B cell (primary cell): ENCODE measurements around the gene ANTXR1. TPM values are rescaled to one million over a fixed set of nuclear protein-coding genes. Genes with fewer than 3 reads are reported as not detected.

ENCODE experiments used
- ATAC-seq: fragments of 200-7000 bp; cut with Tn5 transposase; one replicate; pipeline ENCODE4 v1.10.0; 2021; ENCODE audit warnings: low read depth, mild to moderate bottlenecking, moderate number of reproducible peaks, moderate library complexity
- CTCF ChIA-PET: fragments of 350-600 bp; sonication (Branson Sonifier 250); formaldehyde crosslinking; loops from one replicate; lab custom pipeline; 2021; ENCODE audit warnings: antibody characterized with exemption, inconsistent platforms; lab: Charles Lee
- POLR2A ChIA-PET: fragments of 350-600 bp; sonication (Branson Sonifier 250); formaldehyde crosslinking; loops from one replicate; lab custom pipeline; 2021; ENCODE audit warnings: antibody characterized with exemption; lab: Charles Lee
- DNase-seq: peaks from one replicate; pipeline ENCODE4 v3.0.0; 2013
- H2AFZ ChIP-seq: 2 replicates; pipeline ENCODE4 v1.6.1; 2012; ENCODE audit warnings: mild to moderate bottlenecking, low read depth, low read length; ENCODE audit not compliant: insufficient read depth, poor library complexity, severe bottlenecking
- H3K27ac ChIP-seq, 2 donors: 1 replicate in 1 of 2; 2 replicates in 1 of 2; pipeline ENCODE4 v1.5.1; 2012 to 2013; ENCODE audit warnings: low read length in 2 of 2, mild to moderate bottlenecking in 2 of 2, moderate library complexity in 1 of 2
- H3K27me3 ChIP-seq, 4 experiments: fragments of 200-600 bp in 1 of 4; sonication (generic) in 1 of 4; replicated peaks in 1 of 4; 1 replicate in 2 of 4; 2 replicates in 2 of 4; pipeline versions ENCODE4 v1.6.1 to v1.7.0; 2013 to 2016; ENCODE audit warnings: low read length in 3 of 4, mild to moderate bottlenecking in 2 of 4, mixed read lengths in 1 of 4, moderate library complexity in 1 of 4; ENCODE audit not compliant: insufficient read depth in 4 of 4, control insufficient read depth in 3 of 4; ENCODE audit errors: control extremely low read depth in 1 of 4
- H3K36me3 ChIP-seq, 2 experiments: replicated peaks in 1 of 2; 1 replicate in 1 of 2; 2 replicates in 1 of 2; pipeline versions ENCODE4 v1.6.1 to v1.7.1; 2013; ENCODE audit warnings: low read length in 1 of 2; ENCODE audit not compliant: insufficient read depth in 2 of 2, control insufficient read depth in 1 of 2; ENCODE audit errors: control extremely low read depth in 1 of 2, extremely low read depth in 1 of 2
- H3K4me1 ChIP-seq, 2 donors: fragments of 200-600 bp in 1 of 2; sonication (generic) in 1 of 2; 1 replicate in 1 of 2; 2 replicates in 1 of 2; pipeline versions ENCODE4 v1.5.1 to v1.6.1; 2013 to 2017; ENCODE audit warnings: low read length in 2 of 2; ENCODE audit not compliant: control insufficient read depth in 2 of 2, insufficient read depth in 2 of 2
- H3K4me2 ChIP-seq: replicated peaks from 2 replicates; pipeline ENCODE3; 2012; ENCODE audit warnings: mild to moderate bottlenecking, low read depth, low read length; ENCODE audit not compliant: poor library complexity, severe bottlenecking
- H3K4me3 ChIP-seq, 5 experiments: fragments of 200-600 bp in 1 of 5; sonication (generic) in 1 of 5; 1 replicate in 3 of 5; 2 replicates in 2 of 5; pipeline versions ENCODE4 v1.5.1 to v1.7.0; 2011 to 2016; ENCODE audit warnings: low read length in 4 of 5, mild to moderate bottlenecking in 4 of 5, low read depth in 2 of 5, control low read depth in 1 of 5, moderate library complexity in 1 of 5; ENCODE audit not compliant: insufficient read depth in 1 of 5; ENCODE audit errors: control extremely low read depth in 1 of 5, extremely low read depth in 1 of 5
- H3K79me2 ChIP-seq: fragments of 200-600 bp; sonication (generic); one replicate; pipeline ENCODE4 v1.6.0; 2016; ENCODE audit warnings: low read length; ENCODE audit not compliant: control insufficient read depth, insufficient read depth
- H3K9ac ChIP-seq: fragments of 200-600 bp; sonication (generic); 2 replicates; pipeline ENCODE4 v1.6.1; 2017; ENCODE audit warnings: mild to moderate bottlenecking, low read length, moderate library complexity
- H3K9me3 ChIP-seq, 3 donors: one replicate each; pipeline versions ENCODE4 v1.6.1 to v1.7.1; 2013; ENCODE audit warnings: low read length in 2 of 3; ENCODE audit not compliant: control insufficient read depth in 2 of 3, insufficient read depth in 1 of 3; ENCODE audit errors: control extremely low read depth in 1 of 3
- H4K20me1 ChIP-seq: 2 replicates; pipeline ENCODE4 v1.6.0; 2012; ENCODE audit warnings: mild to moderate bottlenecking, low read length; ENCODE audit not compliant: insufficient read depth, control insufficient read depth, poor library complexity, severe bottlenecking
- H3K27ac Mint-ChIP-seq: one replicate; pipeline ENCODE4 v1.8.0; 2021; ENCODE audit warnings: mixed read lengths
- H3K27me3 Mint-ChIP-seq: one replicate; pipeline ENCODE4 v1.8.0; 2021; ENCODE audit warnings: mixed read lengths
- H3K4me1 Mint-ChIP-seq: one replicate; pipeline ENCODE4 v1.8.0; 2021; ENCODE audit warnings: mixed read lengths
- H3K4me3 Mint-ChIP-seq: one replicate; pipeline ENCODE4 v1.8.0; 2021; ENCODE audit warnings: mixed read lengths
- H3K9me3 Mint-ChIP-seq: one replicate; pipeline ENCODE4 v1.8.0; 2022; ENCODE audit warnings: mixed read lengths; ENCODE audit not compliant: insufficient read depth
- CTCF ChIP-seq: fragments of 200-600 bp; IDR thresholded peaks from one replicate; pipeline ENCODE4 v1.8.0; 2022; ENCODE audit warnings: antibody characterized with exemption, mild to moderate bottlenecking
- EZH2 ChIP-seq: IDR thresholded peaks from 2 replicates; pipeline ENCODE4 v1.6.1; 2012; ENCODE audit warnings: borderline replicate concordance, low read depth, mild to moderate bottlenecking, moderate library complexity, low read length; ENCODE audit not compliant: insufficient read depth, poor library complexity, severe bottlenecking
- WGBS: methylation state at CpG from one replicate; pipeline ENCODE4 v1.1.5; 2013; ENCODE audit warnings: missing lambda C conversion rate; ENCODE audit not compliant: insufficient coverage; 5-methylcytosine and 5-hydroxymethylcytosine counted together
- intact Hi-C: fragments of 100-400 bp; cut with micrococcal nuclease; formaldehyde crosslinking; loops from one replicate; pipeline ENCODE4 v1.10.0; 2022
- polyA plus RNA-seq: library from polyadenylated mRNA; depleted of rRNA; stranded (reverse); fragments of >200 nt; gene quantifications from 2 replicates; pipeline ENCODE4 v1.2.3, GENCODE V29; 2012
- total RNA-seq, 2 donors: library from RNA; stranded (reverse); fragments of 120-200 nt in 1 of 2; gene quantifications; 1 replicate in 1 of 2; 2 replicates in 1 of 2; pipeline versions ENCODE4 v1.2.3 to v1.2.4, GENCODE V29; 2013 to 2022

Gene ANTXR1
- total and polyA plus RNA-seq, 2 donors (not counting 1 experiment from before 2014, with no cell fraction given), result not detected

GRCh38 chr2:69022548-69022947, 9.6 kb downstream of the ANTXR1 start:
- 88% methylated on average over 1 of the region's 1 CpG for WGBS
- no peak overlapping the region for H2AFZ ChIP-seq
- Mint-ChIP-seq H3K4me3 (no peak overlapping the region), H3K27me3 (peaks cover 45% of the 10 kb centered on the region), H3K27ac (no peak overlapping the region), H3K4me1 (no peaks in the 10 kb centered on the region), H3K9me3 (no peaks in the 10 kb centered on the region)
- intact Hi-C loops, result no loop called here
- H3K79me2 ChIP-seq, result no peaks in the 10 kb centered on the region
- CTCF ChIA-PET, result no interaction called here
- H3K9ac ChIP-seq, result no peak overlapping the region
- TF ChIP-seq CTCF, result no peak
- TF ChIP-seq EZH2, result no peak
- no peaks in the 10 kb centered on the region for H3K4me1 ChIP-seq
- H4K20me1 ChIP-seq, result no peaks in the 10 kb centered on the region
- no peak overlapping the region for H3K4me3 ChIP-seq
- H3K4me2 ChIP-seq, result no peak overlapping the region
- no peak for DNase-seq
- no peaks in the 10 kb centered on the region for H3K9me3 ChIP-seq
- H3K27ac ChIP-seq, result no peak overlapping the region
- H3K27me3 ChIP-seq, result peaks cover 0 to 19% (median 13%) of the 10 kb centered on the region in 4 experiments
- no peak for ATAC-seq
- POLR2A ChIA-PET, result no interaction called here
- H3K36me3 ChIP-seq, result no peaks in the 10 kb centered on the region

- no peak overlapping the region for H3K27ac Mint-ChIP-seq
- ChIA-PET CTCF (interaction anchor here (0.7 kb wide), 1 partner anchor 79 kb away, joined by 3 read pairs; no protein-coding TSS in a partner anchor), POLR2A (no interaction called here)
- Histone ChIP-seq H3K36me3 (no peaks in the 10 kb centered on the region), H3K79me2 (no peaks in the 10 kb centered on the region), H4K20me1 (no peaks in the 10 kb centered on the region), H3K4me2 (no peak overlapping the region), H3K9ac (no peak overlapping the region), H3K27me3 (peaks cover 0 to 19% (median 13%) of the 10 kb centered on the region in 4 experiments), H3K9me3 (no peaks in the 10 kb centered on the region), H2AFZ (no peak overlapping the region), H3K27ac (no peak overlapping the region), H3K4me1 (no peaks in the 10 kb centered on the region), H3K4me3 (no peak overlapping the region)
- WGBS, result 92% methylated on average over 2 of the region's 2 CpGs
- peaks cover 38% of the 10 kb centered on the region for H3K27me3 Mint-ChIP-seq
- no peak overlapping the region for H3K4me3 Mint-ChIP-seq
- H3K9me3 Mint-ChIP-seq, result no peaks in the 10 kb centered on the region
- TF ChIP-seq CTCF (no peak), EZH2 (no peak)
- no peak for DNase-seq
- intact Hi-C loops, result no loop called here
- no peaks in the 10 kb centered on the region for H3K4me1 Mint-ChIP-seq
- ATAC-seq, result no peak
Observed at GRCh38 chr2:69023236-69023635, 10.3 kb downstream of the ANTXR1 start.
